ENCODE measurements around the gene TLX2.

DNA sequence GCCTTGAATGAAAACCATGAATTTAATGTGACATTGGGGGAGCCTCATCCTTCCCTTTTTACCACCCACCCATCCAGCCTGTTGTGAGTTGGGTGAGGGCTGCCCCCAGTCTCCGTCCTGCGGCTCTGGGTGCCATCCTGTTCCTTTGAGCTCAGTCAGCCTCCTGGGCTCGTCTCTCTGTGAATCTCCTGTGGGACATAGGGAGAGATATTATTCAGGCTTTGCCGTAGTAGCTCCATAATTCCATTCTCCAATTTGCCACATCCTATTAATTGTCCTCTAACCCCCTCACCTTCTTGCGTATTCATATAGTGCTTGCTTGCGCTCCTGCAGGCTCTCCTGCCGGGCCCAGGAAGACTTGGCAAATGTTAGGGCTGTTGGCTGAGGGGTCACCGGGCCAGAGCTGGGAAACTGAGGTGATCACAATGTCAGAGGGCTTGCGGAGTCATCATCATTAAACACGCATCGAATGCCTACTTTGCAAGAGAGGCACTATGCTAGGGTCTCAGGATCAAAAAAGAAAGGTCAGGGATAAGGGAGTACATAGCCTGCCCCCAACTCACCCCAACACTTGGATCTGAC, 12.5 kb downstream of the TLX2 start:
- TF ChIP-seq, protein P1, sequence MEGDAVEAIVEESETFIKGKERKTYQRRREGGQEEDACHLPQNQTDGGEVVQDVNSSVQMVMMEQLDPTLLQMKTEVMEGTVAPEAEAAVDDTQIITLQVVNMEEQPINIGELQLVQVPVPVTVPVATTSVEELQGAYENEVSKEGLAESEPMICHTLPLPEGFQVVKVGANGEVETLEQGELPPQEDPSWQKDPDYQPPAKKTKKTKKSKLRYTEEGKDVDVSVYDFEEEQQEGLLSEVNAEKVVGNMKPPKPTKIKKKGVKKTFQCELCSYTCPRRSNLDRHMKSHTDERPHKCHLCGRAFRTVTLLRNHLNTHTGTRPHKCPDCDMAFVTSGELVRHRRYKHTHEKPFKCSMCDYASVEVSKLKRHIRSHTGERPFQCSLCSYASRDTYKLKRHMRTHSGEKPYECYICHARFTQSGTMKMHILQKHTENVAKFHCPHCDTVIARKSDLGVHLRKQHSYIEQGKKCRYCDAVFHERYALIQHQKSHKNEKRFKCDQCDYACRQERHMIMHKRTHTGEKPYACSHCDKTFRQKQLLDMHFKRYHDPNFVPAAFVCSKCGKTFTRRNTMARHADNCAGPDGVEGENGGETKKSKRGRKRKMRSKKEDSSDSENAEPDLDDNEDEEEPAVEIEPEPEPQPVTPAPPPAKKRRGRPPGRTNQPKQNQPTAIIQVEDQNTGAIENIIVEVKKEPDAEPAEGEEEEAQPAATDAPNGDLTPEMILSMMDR (conservative IDR thresholded peaks at IDR 0.05; ENCODE audit: low read depth, low read length) = no peak
- TF ChIP-seq EZH2phosphoT487 (IDR thresholded peaks at IDR 0.05; ENCODE audit: borderline replicate concordance, low read length) = no peak
- TF ChIP-seq EZH2 (IDR thresholded peaks at IDR 0.05; ENCODE audit: low read length, unreplicated experiment) = no peak
